Keratinocyte (primary cell): Measurements from ENCODE around the gene GPR158. TPM values are rescaled to one million over a fixed set of nuclear protein-coding genes. Genes with fewer than 3 reads are reported as not detected.

Experiments used
- DNase-seq: peaks from one replicate; pipeline ENCODE4 v3.0.0-alpha.2; 2011; ENCODE audit warnings: low read depth, missing footprints, low spot score
- FAIRE-seq: peaks from 2 replicates; lab custom pipeline; 2011; peaks lifted over from hg19 to GRCh38; lab: Jason Lieb, UNC
- H2AFZ ChIP-seq: 2 replicates; pipeline ENCODE4 v1.6.0; 2012; ENCODE audit warnings: low read length, control low read depth, inconsistent platforms; ENCODE audit not compliant: control insufficient read depth
- H3K27ac ChIP-seq: 2 replicates; pipeline ENCODE4 v1.5.1; 2011; ENCODE audit warnings: low read length; ENCODE audit not compliant: control insufficient read depth, insufficient read depth
- H3K27me3 ChIP-seq: 3 replicates; pipeline ENCODE4 v1.6.0; 2011; ENCODE audit warnings: low read length; ENCODE audit not compliant: control insufficient read depth, insufficient read depth; ENCODE audit errors: extremely low read depth
- H3K36me3 ChIP-seq, 2 experiments: 2 replicates in 1 of 2; 3 replicates in 1 of 2; pipeline ENCODE4 v1.5.1; 2011; ENCODE audit warnings: low read length in 2 of 2, mild to moderate bottlenecking in 1 of 2; ENCODE audit not compliant: control insufficient read depth in 2 of 2, insufficient read depth in 2 of 2; ENCODE audit errors: extremely low read depth in 1 of 2
- H3K4me1 ChIP-seq: 3 replicates; pipeline ENCODE4 v1.5.1; 2011; ENCODE audit warnings: low read length; ENCODE audit not compliant: control insufficient read depth, insufficient read depth; ENCODE audit errors: extremely low read depth
- H3K4me2 ChIP-seq: 3 replicates; pipeline ENCODE4 v1.6.0; 2011; ENCODE audit warnings: low read depth, low read length; ENCODE audit not compliant: control insufficient read depth, insufficient read depth; ENCODE audit errors: extremely low read depth
- H3K4me3 ChIP-seq, 3 experiments: fragments of 200-600 bp in 1 of 3; sonication (generic) in 1 of 3; 2 replicates in 2 of 3; 3 replicates in 1 of 3; pipeline ENCODE4 v1.5.1; 2011 to 2016; ENCODE audit warnings: low read length in 3 of 3, mild to moderate bottlenecking in 3 of 3, control low read depth in 2 of 3, inconsistent platforms in 1 of 3, low read depth in 1 of 3, mixed read lengths in 1 of 3, mixed run types in 1 of 3, moderate library complexity in 1 of 3; ENCODE audit not compliant: control insufficient read depth in 2 of 3, insufficient read depth in 2 of 3; ENCODE audit errors: extremely low read depth in 1 of 3
- H3K79me2 ChIP-seq: 2 replicates; pipeline ENCODE4 v1.6.0; 2012; ENCODE audit warnings: low read length; ENCODE audit not compliant: control insufficient read depth, insufficient read depth
- H3K9ac ChIP-seq: 3 replicates; pipeline ENCODE4 v1.6.0; 2011; ENCODE audit warnings: low read length; ENCODE audit not compliant: control insufficient read depth, insufficient read depth; ENCODE audit errors: extremely low read depth
- H3K9me1 ChIP-seq: 3 replicates; pipeline ENCODE4 v1.6.0; 2011; ENCODE audit warnings: low read length; ENCODE audit not compliant: control insufficient read depth, insufficient read depth; ENCODE audit errors: extremely low read depth
- H3K9me3 ChIP-seq: 2 replicates; pipeline ENCODE4 v1.5.1; 2012; ENCODE audit warnings: low read depth, low read length; ENCODE audit not compliant: control insufficient read depth
- H4K20me1 ChIP-seq: 3 replicates; pipeline ENCODE4 v1.6.0; 2011; ENCODE audit warnings: low read length; ENCODE audit not compliant: control insufficient read depth, insufficient read depth; ENCODE audit errors: extremely low read depth
- EZH2 ChIP-seq: IDR thresholded peaks from one replicate; pipeline ENCODE4 v1.6.1; 2012; ENCODE audit warnings: inconsistent platforms, mild to moderate bottlenecking, low read length, moderate library complexity
- dilution Hi-C: fragments of 300-500 bp; cut with MboI; formaldehyde crosslinking; loops from one replicate; pipeline ENCODE4 v1.7.0; 2020; ENCODE audit warnings: low sequenced_read_pairs; ENCODE audit not compliant: extremely low pct_ligation_motif_present
- polyA plus RNA-seq, 5 experiments: library from polyadenylated mRNA; depleted of rRNA in 3 of 5; stranded (reverse) in 3 of 5; stranded (forward) in 1 of 5; unstranded in 1 of 5; fragments of >200 nt; gene quantifications; 1 replicate in 1 of 5; 2 replicates in 3 of 5; 3 replicates in 1 of 5; pipeline versions ENCODE4 v1.2.1 to v1.2.3, GENCODE V29; 2011 to 2012; ENCODE audit warnings: missing spikeins in 2 of 5, low read depth in 1 of 5, low replicate concordance in 1 of 5
- TF ChIP-seq, protein P1 (sequence below), 3 experiments: IDR thresholded peaks in 1 of 3; conservative IDR thresholded peaks in 1 of 3; optimal IDR thresholded peaks in 1 of 3; 2 replicates in 2 of 3; 3 replicates in 1 of 3; pipeline versions ENCODE3 to v1.5.1; 2011; ENCODE audit warnings: low read length in 3 of 3, mild to moderate bottlenecking in 3 of 3, moderate library complexity in 2 of 3, control low read depth in 1 of 3, inconsistent platforms in 1 of 3; ENCODE audit not compliant: insufficient read depth in 2 of 3; ENCODE audit errors: extremely low read depth in 1 of 3

Gene GPR158
- polyA plus RNA-seq, 1 donor (not counting 4 experiments of a cell fraction or from before 2014, with no cell fraction given) = not detected

DNA sequence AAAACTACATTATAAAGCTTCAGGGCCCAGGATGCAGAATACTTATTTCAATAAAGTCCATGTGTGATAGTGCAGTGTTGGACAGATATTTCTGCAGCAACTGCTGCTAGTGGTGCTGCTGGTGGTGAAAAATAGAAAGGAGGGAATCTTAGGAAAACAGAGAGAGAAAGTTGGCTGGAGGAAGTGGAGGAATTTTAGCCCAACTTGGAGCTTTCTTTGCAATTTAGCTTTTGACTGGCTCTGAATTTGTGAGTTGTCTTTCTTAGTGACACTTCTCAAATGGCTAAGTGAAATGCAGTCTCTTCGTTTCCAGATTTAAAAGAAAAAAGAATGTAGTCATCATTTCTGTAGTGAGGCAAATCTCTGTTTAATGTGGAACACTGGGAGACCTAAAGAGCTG is 45.4 kb downstream of the GPR158 start:
- Histone ChIP-seq H3K9ac (no peak overlapping the region), H3K27ac (no peak overlapping the region), H3K4me2 (no peak overlapping the region), H3K9me1 (no peaks in the 10 kb centered on the region), H3K27me3 (no peaks in the 10 kb centered on the region), H3K9me3 (no peaks in the 10 kb centered on the region), H3K4me1 (no peaks in the 10 kb centered on the region), H3K4me3 (no peak overlapping the region), H3K36me3 (no peaks in the 10 kb centered on the region), H2AFZ (no peak overlapping the region), H4K20me1 (no peaks in the 10 kb centered on the region), H3K79me2 (no peaks in the 10 kb centered on the region)
- FAIRE-seq (no peak), DNase-seq (no peak)
- TF ChIP-seq, protein P1, sequence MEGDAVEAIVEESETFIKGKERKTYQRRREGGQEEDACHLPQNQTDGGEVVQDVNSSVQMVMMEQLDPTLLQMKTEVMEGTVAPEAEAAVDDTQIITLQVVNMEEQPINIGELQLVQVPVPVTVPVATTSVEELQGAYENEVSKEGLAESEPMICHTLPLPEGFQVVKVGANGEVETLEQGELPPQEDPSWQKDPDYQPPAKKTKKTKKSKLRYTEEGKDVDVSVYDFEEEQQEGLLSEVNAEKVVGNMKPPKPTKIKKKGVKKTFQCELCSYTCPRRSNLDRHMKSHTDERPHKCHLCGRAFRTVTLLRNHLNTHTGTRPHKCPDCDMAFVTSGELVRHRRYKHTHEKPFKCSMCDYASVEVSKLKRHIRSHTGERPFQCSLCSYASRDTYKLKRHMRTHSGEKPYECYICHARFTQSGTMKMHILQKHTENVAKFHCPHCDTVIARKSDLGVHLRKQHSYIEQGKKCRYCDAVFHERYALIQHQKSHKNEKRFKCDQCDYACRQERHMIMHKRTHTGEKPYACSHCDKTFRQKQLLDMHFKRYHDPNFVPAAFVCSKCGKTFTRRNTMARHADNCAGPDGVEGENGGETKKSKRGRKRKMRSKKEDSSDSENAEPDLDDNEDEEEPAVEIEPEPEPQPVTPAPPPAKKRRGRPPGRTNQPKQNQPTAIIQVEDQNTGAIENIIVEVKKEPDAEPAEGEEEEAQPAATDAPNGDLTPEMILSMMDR (optimal IDR thresholded peaks at IDR 0.05 in 1 of 3, IDR thresholded peaks at IDR 0.05 in 1 of 3, conservative IDR thresholded peaks at IDR 0.05 in 1 of 3; ENCODE audit: extremely low read depth in 1 of 3, insufficient read depth in 2 of 3, low read length in 3 of 3) = no peak
- TF ChIP-seq EZH2 = no peak
- dilution Hi-C loops = no loop called here

DNA sequence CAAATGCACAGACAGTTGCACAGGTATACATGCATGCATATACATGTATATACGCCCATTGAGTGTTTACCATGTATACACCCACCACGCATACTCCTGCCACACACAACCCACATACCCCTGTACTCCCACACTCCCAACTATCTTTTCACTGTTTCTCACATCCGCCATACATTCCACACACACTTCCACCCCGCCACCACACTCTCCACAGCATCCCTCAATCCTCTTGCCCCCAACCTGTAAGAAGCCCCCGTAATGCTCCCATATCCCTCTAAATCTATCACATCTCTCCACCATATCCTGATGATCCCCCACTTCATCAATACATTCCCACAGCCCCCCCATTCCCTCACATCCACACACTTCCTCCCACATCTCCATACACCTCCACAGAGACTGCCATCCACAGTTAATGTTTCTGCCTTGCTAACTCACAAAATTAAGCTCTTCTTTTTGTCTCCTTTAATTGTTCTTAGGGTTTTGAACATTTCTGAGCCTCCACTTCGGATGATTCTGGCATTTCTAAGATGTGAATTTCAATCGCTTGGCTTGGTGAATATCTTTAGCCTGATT is 47.4 kb downstream of the GPR158 start:
- no peaks in the 10 kb centered on the region for H3K9me1 ChIP-seq
- FAIRE-seq (no peak), DNase-seq (no peak)
- no peaks in the 10 kb centered on the region for H4K20me1 ChIP-seq
- H2AFZ ChIP-seq = no peak overlapping the region
- H3K79me2 ChIP-seq = no peaks in the 10 kb centered on the region
- H3K9ac ChIP-seq = no peak overlapping the region
- no peaks in the 10 kb centered on the region for H3K36me3 ChIP-seq
- H3K9me3 ChIP-seq = no peaks in the 10 kb centered on the region
- H3K4me1 ChIP-seq = no peaks in the 10 kb centered on the region
- no peak for TF ChIP-seq EZH2
- TF ChIP-seq, protein P1 (optimal IDR thresholded peaks at IDR 0.05 in 1 of 3, IDR thresholded peaks at IDR 0.05 in 1 of 3, conservative IDR thresholded peaks at IDR 0.05 in 1 of 3; ENCODE audit: extremely low read depth in 1 of 3, insufficient read depth in 2 of 3, low read length in 3 of 3) = no peak
- dilution Hi-C loops = no loop called here
- H3K4me2 ChIP-seq = no peak overlapping the region
- no peak overlapping the region for H3K4me3 ChIP-seq
- H3K27me3 ChIP-seq = no peaks in the 10 kb centered on the region
- no peak overlapping the region for H3K27ac ChIP-seq
